ENCODE measurements around the gene CCBE1.

CCBE1 gene

GRCh38 chr18:59432803-59433597, 264.2 kb downstream of the CCBE1 start:
- no peak for TF ChIP-seq SIN3A (IDR thresholded peaks at IDR 0.05; ENCODE audit: borderline replicate concordance, insufficient read depth, low read length)
- no peak for TF ChIP-seq REST (IDR thresholded peaks at IDR 0.05; ENCODE audit: insufficient read depth in 1 of 2, low read depth in 2 of 2, low read length in 2 of 2)
- no peak for TF ChIP-seq POLR2AphosphoS5 (IDR thresholded peaks at IDR 0.05; ENCODE audit: low read depth, low read length)
- no peak for TF ChIP-seq FOXP2 (optimal IDR thresholded peaks at IDR 0.05; ENCODE audit: borderline replicate concordance, extremely low read depth, extremely low read length, insufficient read depth)
- TF ChIP-seq TAF1 (IDR thresholded peaks at IDR 0.05; ENCODE audit: borderline replicate concordance, insufficient read depth, low read length), result no peak

- no peak for TF ChIP-seq SIN3A (IDR thresholded peaks at IDR 0.05; ENCODE audit: borderline replicate concordance, insufficient read depth, low read length)
- TF ChIP-seq POLR2AphosphoS5 (IDR thresholded peaks at IDR 0.05; ENCODE audit: low read depth, low read length), result no peak
- no peak for TF ChIP-seq FOXP2 (optimal IDR thresholded peaks at IDR 0.05; ENCODE audit: borderline replicate concordance, extremely low read depth, extremely low read length, insufficient read depth)
- TF ChIP-seq TAF1 (IDR thresholded peaks at IDR 0.05; ENCODE audit: borderline replicate concordance, insufficient read depth, low read length), result no peak
- no peak for TF ChIP-seq REST (IDR thresholded peaks at IDR 0.05; ENCODE audit: insufficient read depth in 1 of 2, low read depth in 2 of 2, low read length in 2 of 2)
These were observed 266.1 kb downstream of the CCBE1 start for GRCh38 chr18:59431131-59431530.

GRCh38 chr18:59429608-59430007, 267.6 kb downstream of the CCBE1 start:
- no peak for TF ChIP-seq TAF1 (IDR thresholded peaks at IDR 0.05; ENCODE audit: borderline replicate concordance, insufficient read depth, low read length)
- no peak for TF ChIP-seq POLR2AphosphoS5 (IDR thresholded peaks at IDR 0.05; ENCODE audit: low read depth, low read length)
- no peak for TF ChIP-seq SIN3A (IDR thresholded peaks at IDR 0.05; ENCODE audit: borderline replicate concordance, insufficient read depth, low read length)
- TF ChIP-seq FOXP2 (optimal IDR thresholded peaks at IDR 0.05; ENCODE audit: borderline replicate concordance, extremely low read depth, extremely low read length, insufficient read depth), result no peak
- TF ChIP-seq REST (IDR thresholded peaks at IDR 0.05; ENCODE audit: insufficient read depth in 1 of 2, low read depth in 2 of 2, low read length in 2 of 2), result no peak

GRCh38 chr18:59428018-59428417, 269.2 kb downstream of the CCBE1 start:
- TF ChIP-seq TAF1 (IDR thresholded peaks at IDR 0.05; ENCODE audit: borderline replicate concordance, insufficient read depth, low read length), result no peak
- no peak for TF ChIP-seq FOXP2 (optimal IDR thresholded peaks at IDR 0.05; ENCODE audit: borderline replicate concordance, extremely low read depth, extremely low read length, insufficient read depth)
- TF ChIP-seq REST (IDR thresholded peaks at IDR 0.05; ENCODE audit: insufficient read depth in 1 of 2, low read depth in 2 of 2, low read length in 2 of 2), result no peak
- TF ChIP-seq POLR2AphosphoS5 (IDR thresholded peaks at IDR 0.05; ENCODE audit: low read depth, low read length), result no peak
- no peak for TF ChIP-seq SIN3A (IDR thresholded peaks at IDR 0.05; ENCODE audit: borderline replicate concordance, insufficient read depth, low read length)

Measured in PFSK-1 (cell line).